GM12892 (cell line): Measurements from ENCODE around the gene PPP1R2B.
"Not testable (repeated sequence)": the region's sequence is repeated elsewhere in the genome, so short reads cannot be mapped to it uniquely, and the experiment has no call there.

Experiments used
- DNase-seq: peaks from one replicate; pipeline ENCODE4 v3.0.0; 2011; ENCODE audit not compliant: insufficient read length
- FAIRE-seq: peaks from 2 replicates; lab custom pipeline; 2011; peaks lifted over from hg19 to GRCh38; lab: Jason Lieb, UNC
- POLR2A ChIP-seq: IDR thresholded peaks from 2 replicates; pipeline ENCODE4 v1.6.1; 2011; ENCODE audit warnings: low read depth, low read length, control low read depth
- POLR2AphosphoS5 ChIP-seq: IDR thresholded peaks from 2 replicates; pipeline ENCODE4 v1.6.1; 2011; ENCODE audit warnings: low read depth, low read length, control low read depth
- TAF1 ChIP-seq: IDR thresholded peaks from 2 replicates; pipeline ENCODE4 v1.6.1; 2011; ENCODE audit warnings: low read depth, mild to moderate bottlenecking, control low read depth, low read length, borderline replicate concordance

The PPP1R2B gene

GRCh38 chr5:156834916-156835315, 15.2 kb upstream of the PPP1R2B start:
- no peak for FAIRE-seq
- DNase-seq = no peak
- no peak for TF ChIP-seq POLR2A
- TF ChIP-seq TAF1 = no peak

DNA sequence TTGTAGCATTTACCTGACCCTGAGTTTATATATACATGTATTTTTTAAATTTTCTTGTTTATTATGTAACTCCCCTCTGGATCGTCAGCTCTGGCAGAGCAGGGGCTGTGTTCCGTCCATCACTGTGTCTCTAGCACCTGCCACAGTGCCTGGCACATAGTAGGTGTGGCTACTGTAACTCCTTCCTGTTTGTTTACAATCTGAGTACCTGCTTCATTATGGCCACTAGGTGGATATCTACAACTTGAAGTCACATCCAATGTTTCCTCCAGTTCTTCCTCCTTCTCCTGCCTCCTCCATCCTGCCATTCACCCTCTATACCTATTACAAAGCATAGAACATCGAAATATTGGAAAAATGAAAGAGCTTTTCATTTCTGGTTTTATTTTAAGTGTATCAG, 14.2 kb upstream of the PPP1R2B start:
- peak; percentile 17 for FAIRE-seq
- TF ChIP-seq TAF1 = no peak
- TF ChIP-seq POLR2A = no peak
- TF ChIP-seq POLR2AphosphoS5 = no peak
- DNase-seq = no peak

- no peak for DNase-seq
- TF ChIP-seq POLR2A = no peak
- no peak for TF ChIP-seq POLR2AphosphoS5
- no peak for TF ChIP-seq TAF1
- FAIRE-seq = no peak
These were observed 13.2 kb upstream of the PPP1R2B start for GRCh38 chr5:156836846-156837245.

GRCh38 chr5:156838961-156839360, 11.1 kb upstream of the PPP1R2B start:
- DNase-seq (no peak), FAIRE-seq (no peak)
- TF ChIP-seq POLR2A (no peak), POLR2AphosphoS5 (no peak), TAF1 (no peak)

- FAIRE-seq (no peak), DNase-seq (no peak)
- no peak for TF ChIP-seq POLR2A
- TF ChIP-seq TAF1 = no peak
- no peak for TF ChIP-seq POLR2AphosphoS5
These were observed 8.4 kb upstream of the PPP1R2B start for GRCh38 chr5:156841737-156842136.

- no peak for FAIRE-seq
- DNase-seq = no peak
- TF ChIP-seq POLR2AphosphoS5 (no peak), TAF1 (no peak), POLR2A (no peak)
These were observed 3.2 kb upstream of the PPP1R2B start for GRCh38 chr5:156846914-156847313.

- DNase-seq, FAIRE-seq: not testable (repeated sequence)
These were observed 1.6 kb upstream of the PPP1R2B start for GRCh38 chr5:156848447-156848846.

GRCh38 chr5:156851880-156852279, 1.8 kb downstream of the PPP1R2B start:
- FAIRE-seq = no peak

GRCh38 chr5:156853055-156853454, 3.0 kb downstream of the PPP1R2B start:
- peak; percentile 46 for FAIRE-seq
- not testable (repeated sequence) for DNase-seq

More at GRCh38 chr5:156851880-156852279, 1.8 kb downstream of the PPP1R2B start:
- no peak for DNase-seq
- TF ChIP-seq TAF1 (no peak), POLR2A (no peak), POLR2AphosphoS5 (no peak)

GRCh38 chr5:156865427-156865826, 15.3 kb downstream of the PPP1R2B start:
- TF ChIP-seq POLR2AphosphoS5 (no peak), TAF1 (no peak), POLR2A (no peak)
- no peak for FAIRE-seq
- no peak for DNase-seq

DNA sequence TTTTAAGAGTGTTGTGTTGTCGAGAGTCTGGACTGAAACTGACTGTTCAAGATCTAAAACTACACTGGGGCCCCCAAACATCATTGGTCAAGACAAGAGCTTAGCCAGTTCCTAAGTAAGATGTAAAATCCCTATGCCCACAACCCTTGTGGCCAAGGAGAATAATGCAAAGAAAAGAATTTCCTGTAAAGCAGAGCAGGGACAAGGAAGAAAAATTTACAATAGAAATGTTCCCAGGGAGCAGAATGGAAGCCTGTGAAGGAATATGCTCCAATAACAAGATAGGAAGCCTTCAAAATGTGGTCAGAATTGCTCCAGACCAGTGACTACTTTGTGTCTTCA, 20.4 kb downstream of the PPP1R2B start:
- FAIRE-seq (no peak), DNase-seq (no peak)
- TF ChIP-seq TAF1 (no peak), POLR2AphosphoS5 (no peak), POLR2A (no peak)

GRCh38 chr5:156871212-156871611, 21.1 kb downstream of the PPP1R2B start:
- no peak for FAIRE-seq
- DNase-seq = no peak
- TF ChIP-seq POLR2AphosphoS5 (no peak), TAF1 (no peak), POLR2A (no peak)

- TF ChIP-seq TAF1 (no peak), POLR2AphosphoS5 (no peak), POLR2A (no peak)
- DNase-seq (no peak), FAIRE-seq (no peak)
These were observed 29.7 kb downstream of the PPP1R2B start for GRCh38 chr5:156879665-156880285.
